Measurements from ENCODE around the gene RHOH. TPM values are rescaled to one million over a fixed set of nuclear protein-coding genes. Genes with fewer than 3 reads are reported as not detected.

The RHOH gene
- total RNA-seq, 1 experiment from 2014 or later: not detected

DNA sequence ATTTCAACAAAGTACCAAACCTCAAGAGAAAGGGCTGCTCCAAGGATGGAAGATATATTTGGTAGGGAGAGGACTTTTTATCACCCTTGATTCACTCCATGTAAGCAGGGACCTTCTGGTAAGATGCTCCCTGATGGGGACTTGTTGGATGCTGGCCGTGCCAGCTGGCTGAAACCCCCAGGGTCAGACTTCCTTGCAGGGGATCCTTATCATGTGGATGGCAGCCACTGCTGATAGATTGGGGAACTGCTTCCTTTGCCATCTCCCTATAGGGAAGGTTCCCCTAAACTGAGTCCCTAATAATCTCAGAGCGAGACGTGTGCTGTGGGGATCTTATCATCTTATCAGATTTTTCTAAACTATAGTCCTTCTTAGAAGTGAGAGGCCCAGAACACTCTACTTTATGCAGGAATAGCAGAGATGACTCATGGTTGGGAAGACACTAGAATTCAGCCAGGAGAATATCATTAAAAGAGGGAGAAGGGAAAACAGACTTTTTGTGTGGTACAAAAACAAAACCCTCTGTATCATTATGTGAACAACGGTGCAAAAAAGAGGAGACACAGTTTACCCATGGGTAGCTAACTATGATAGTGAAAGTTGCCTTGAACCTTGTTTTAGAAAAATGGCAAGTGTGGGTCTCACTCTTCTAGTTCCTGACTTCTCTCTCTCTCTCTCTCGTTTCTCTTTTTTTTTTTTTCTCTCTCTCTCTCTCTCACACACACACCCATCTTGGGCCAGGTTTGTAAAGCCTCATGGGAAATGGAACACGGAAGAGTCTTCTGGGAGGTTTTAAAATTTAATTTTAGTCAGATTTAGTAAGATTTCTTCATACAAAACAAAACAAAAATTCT, 16.1 kb downstream of the RHOH start:
- intact Hi-C loops (cut with micrococcal nuclease; ENCODE audit: unreplicated experiment): no loop called here
- H3K36me3 ChIP-seq (ENCODE audit: low read depth): no peaks in the 10 kb centered on the region
- H3K27me3 ChIP-seq (ENCODE audit: insufficient read depth, low read depth): no peaks in the 10 kb centered on the region
- no peaks in the 10 kb centered on the region for H3K79me2 ChIP-seq (ENCODE audit: low read depth)
- no peaks in the 10 kb centered on the region for H3K4me1 ChIP-seq (replicated peaks; ENCODE audit: insufficient read depth)
- no peak overlapping the region for H3K4me2 ChIP-seq
- CTCF ChIA-PET: no interaction called here
- TF ChIP-seq CTCF (conservative IDR thresholded peaks at IDR 0.05): no peak
- POLR2A ChIA-PET (ENCODE audit: unreplicated experiment): no interaction called here
- H3K9me3 ChIP-seq (ENCODE audit: insufficient read depth, low read depth): no peaks in the 10 kb centered on the region
- BruUV-seq (replicated peaks): no TSS peak
- H3K4me3 ChIP-seq: no peak overlapping the region
- no peak overlapping the region for H2AFZ ChIP-seq
- no peaks in the 10 kb centered on the region for H3K9me2 ChIP-seq (ENCODE audit: insufficient read depth)
- no peaks in the 10 kb centered on the region for H3F3A ChIP-seq (ENCODE audit: insufficient read depth, low read depth)
- no peaks in the 10 kb centered on the region for H4K20me1 ChIP-seq (ENCODE audit: insufficient read depth)
- H3K27ac ChIP-seq: no peak overlapping the region
- no peak for DNase-seq

GRCh38 chr4:40214038-40214437, 17.2 kb downstream of the RHOH start:
- H3K4me2 ChIP-seq: no peak overlapping the region
- ChIA-PET POLR2A (ENCODE audit: unreplicated experiment) (interaction anchor here (0.5 kb wide), 1 partner anchor 244 kb away, joined by 9 read pairs; no protein-coding TSS in a partner anchor), CTCF (no interaction called here)
- DNase-seq: no peak
- no peaks in the 10 kb centered on the region for H3K9me3 ChIP-seq (ENCODE audit: insufficient read depth, low read depth)
- no peak overlapping the region for H2AFZ ChIP-seq
- no peaks in the 10 kb centered on the region for H3K4me1 ChIP-seq (replicated peaks; ENCODE audit: insufficient read depth)
- H3K36me3 ChIP-seq (ENCODE audit: low read depth): no peaks in the 10 kb centered on the region
- no peak overlapping the region for H3K4me3 ChIP-seq
- no peaks in the 10 kb centered on the region; the same call in 1 of the 2 replicates for H3K9me2 ChIP-seq (ENCODE audit: insufficient read depth)
- BruUV-seq (replicated peaks): no TSS peak
- H3K79me2 ChIP-seq (ENCODE audit: low read depth): no peaks in the 10 kb centered on the region
- no peak overlapping the region for H3K27ac ChIP-seq
- no peaks in the 10 kb centered on the region for H3K27me3 ChIP-seq (ENCODE audit: insufficient read depth, low read depth)
- TF ChIP-seq CTCF (conservative IDR thresholded peaks at IDR 0.05) (no peak), EZH2 (IDR thresholded peaks at IDR 0.05; ENCODE audit: low read depth) (no peak)
- intact Hi-C loops (cut with micrococcal nuclease; ENCODE audit: unreplicated experiment): no loop called here
- no peaks in the 10 kb centered on the region for H4K20me1 ChIP-seq (ENCODE audit: insufficient read depth)
- H3F3A ChIP-seq (ENCODE audit: insufficient read depth, low read depth): no peaks in the 10 kb centered on the region

GRCh38 chr4:40214661-40215418, 18.0 kb downstream of the RHOH start:
- Histone ChIP-seq H3K4me1 (replicated peaks; ENCODE audit: insufficient read depth) (no peaks in the 10 kb centered on the region), H3K27ac (no peak overlapping the region), H3K4me3 (no peak overlapping the region), H3K27me3 (ENCODE audit: insufficient read depth, low read depth) (no peaks in the 10 kb centered on the region), H2AFZ (no peak overlapping the region), H3K4me2 (no peak overlapping the region), H3K36me3 (ENCODE audit: low read depth) (no peaks in the 10 kb centered on the region), H3K9me3 (ENCODE audit: insufficient read depth, low read depth) (no peaks in the 10 kb centered on the region), H3K9me2 (ENCODE audit: insufficient read depth) (no peaks in the 10 kb centered on the region; the same call in 1 of the 2 replicates), H3K79me2 (ENCODE audit: low read depth) (no peaks in the 10 kb centered on the region), H4K20me1 (ENCODE audit: insufficient read depth) (no peaks in the 10 kb centered on the region), H3F3A (ENCODE audit: insufficient read depth, low read depth) (no peaks in the 10 kb centered on the region)
- ChIA-PET CTCF (no interaction called here), POLR2A (ENCODE audit: unreplicated experiment) (no interaction called here)
- intact Hi-C loops (cut with micrococcal nuclease; ENCODE audit: unreplicated experiment): no loop called here
- TF ChIP-seq EZH2 (IDR thresholded peaks at IDR 0.05; ENCODE audit: low read depth) (no peak), CTCF (conservative IDR thresholded peaks at IDR 0.05) (no peak)
- no TSS peak for BruUV-seq (replicated peaks)
- DNase-seq: no peak

All from PC-9 (cell line).